HCEC 1CT (cell line): ENCODE data around the gene SCAPER.
"Not testable (repeated sequence)": the region's sequence is repeated elsewhere in the genome, so short reads cannot be mapped to it uniquely, and the experiment has no call there.

Experiments used
- DNase-seq: peaks from one replicate; pipeline ENCODE4 v3.0.0-alpha.2; 2017

SCAPER gene

GRCh38 chr15:76553564-76553963 is 351.6 kb downstream of the SCAPER start:
- DNase-seq = no peak

DNA sequence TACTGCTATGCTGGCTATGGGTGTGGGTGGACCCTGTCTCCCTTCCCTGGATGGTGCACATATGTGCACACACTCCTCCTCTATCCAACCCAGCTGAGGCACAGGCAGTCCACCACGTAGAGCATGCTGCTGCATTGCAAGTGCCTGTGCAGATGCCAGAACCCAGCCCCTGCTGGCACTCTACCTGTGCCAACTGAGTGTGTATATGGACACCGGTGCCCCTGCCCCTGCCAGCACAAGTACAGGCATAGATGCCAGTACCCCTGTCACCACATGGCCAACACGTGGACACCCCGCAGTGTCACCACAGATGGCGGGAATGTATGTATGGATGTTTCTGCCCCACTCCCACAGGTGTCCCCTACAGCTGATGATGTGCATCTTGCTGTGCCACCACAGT is 352.0 kb downstream of the SCAPER start:
- DNase-seq = no peak

GRCh38 chr15:76546805-76547204 is 358.3 kb downstream of the SCAPER start:
- DNase-seq = no peak

DNA sequence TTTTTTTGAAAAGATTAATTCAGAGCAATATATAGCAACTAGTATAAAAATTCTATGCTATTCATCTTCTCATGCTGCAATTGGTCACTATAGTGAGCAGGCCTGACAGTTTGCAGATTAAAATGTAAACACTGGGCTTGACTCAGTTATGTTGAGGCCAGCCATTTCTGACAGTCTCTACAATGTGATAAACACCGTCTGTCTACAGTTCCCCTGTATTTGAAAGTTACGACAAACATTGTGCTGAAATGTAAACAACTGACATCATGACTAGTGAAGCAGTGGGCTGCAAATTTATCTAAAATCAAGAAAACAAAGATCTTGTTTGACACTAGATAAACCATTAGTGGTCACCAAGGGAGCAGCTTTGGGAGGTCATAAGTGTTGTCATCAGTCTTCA is 371.1 kb downstream of the SCAPER start:
- DNase-seq = peak; percentile 32

GRCh38 chr15:76533060-76533820 is 371.9 kb downstream of the SCAPER start:
- DNase-seq = peak; percentile 67

- DNase-seq = no peak
These were observed 375.2 kb downstream of the SCAPER start for GRCh38 chr15:76529911-76530310.

DNA sequence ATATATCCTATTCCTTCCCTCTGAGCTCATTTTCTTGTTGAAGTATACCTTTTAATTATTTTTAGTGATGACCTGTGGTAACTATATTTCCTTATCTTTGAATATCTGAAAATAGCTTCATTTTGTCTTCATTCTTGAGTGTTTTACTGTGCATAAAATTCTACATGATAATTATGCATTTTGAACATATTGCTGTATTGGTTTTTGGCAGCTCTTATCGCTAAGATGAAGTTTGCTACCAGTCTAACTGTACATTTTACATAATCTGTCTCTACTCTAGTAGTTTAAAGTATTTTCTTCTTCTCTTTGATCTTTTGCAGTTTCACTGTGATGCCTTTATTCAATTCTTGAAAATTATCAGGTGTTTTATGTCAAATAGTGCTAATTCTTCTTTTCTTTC is 379.0 kb downstream of the SCAPER start:
- DNase-seq = no peak

- no peak for DNase-seq
These were observed 387.2 kb downstream of the SCAPER start for GRCh38 chr15:76517910-76518309.

DNA sequence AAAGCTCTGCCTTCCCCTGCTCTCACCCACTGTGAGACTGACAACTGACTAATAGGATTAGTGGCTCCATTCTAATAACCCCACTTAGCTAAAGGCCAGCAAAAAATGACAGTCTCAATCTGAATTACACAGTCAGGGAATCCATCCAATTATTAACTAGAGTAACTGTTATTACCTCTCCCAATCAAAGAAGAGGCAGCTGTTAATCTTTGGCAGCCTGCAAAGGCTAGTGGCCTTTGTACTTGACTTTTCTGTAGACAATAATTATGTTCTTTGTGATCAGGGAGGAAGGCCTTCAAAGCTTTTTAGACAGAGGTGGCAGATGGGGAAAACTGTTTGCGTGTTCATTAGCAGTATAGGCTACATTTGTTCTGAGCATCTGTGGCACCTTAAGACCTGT is 390.9 kb downstream of the SCAPER start:
- DNase-seq = no peak

- DNase-seq = peak; percentile 2
These were observed 392.2 kb downstream of the SCAPER start for GRCh38 chr15:76512971-76513370.

GRCh38 chr15:76510663-76511062 is 394.5 kb downstream of the SCAPER start:
- not testable (repeated sequence) for DNase-seq

GRCh38 chr15:76503804-76504203 is 401.3 kb downstream of the SCAPER start:
- no peak for DNase-seq

DNA sequence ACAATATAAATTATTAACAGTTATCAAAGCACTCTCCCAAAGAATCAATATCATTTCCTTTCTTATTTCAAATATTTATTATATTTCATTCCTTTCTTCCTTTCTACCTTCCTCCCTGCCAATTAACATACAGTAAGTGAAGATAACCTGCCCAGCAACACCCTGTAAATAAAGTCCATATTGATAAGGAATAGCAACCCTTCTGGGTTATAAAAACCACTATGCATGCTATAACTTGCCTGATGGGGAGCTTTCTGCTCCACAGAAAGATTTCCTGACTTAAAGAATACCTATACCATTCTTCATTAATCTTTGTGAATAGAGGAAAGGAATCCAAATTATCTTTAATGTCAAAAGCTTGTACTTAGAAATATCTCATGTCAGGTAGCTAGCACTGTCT is 402.0 kb downstream of the SCAPER start:
- DNase-seq = no peak

DNA sequence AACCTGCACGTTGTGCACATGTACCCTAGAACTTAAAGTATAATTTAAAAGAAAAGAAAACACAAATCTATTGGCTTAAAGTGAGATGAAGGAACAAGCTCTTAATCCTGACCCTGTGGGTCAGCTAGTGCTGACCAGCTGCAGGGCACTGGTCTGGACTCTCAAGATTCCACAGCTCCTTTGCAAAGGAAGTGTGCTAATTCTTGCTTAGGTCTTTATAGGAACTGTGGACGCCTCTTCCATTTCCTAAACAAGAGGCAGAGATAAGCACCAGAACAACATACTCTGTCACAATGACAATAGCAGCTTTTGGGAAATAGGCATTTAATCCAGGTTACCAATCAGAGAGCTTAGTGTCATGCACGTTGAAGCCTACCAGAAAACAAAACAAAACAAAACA is 402.5 kb downstream of the SCAPER start:
- DNase-seq = no peak

- not testable (repeated sequence) for DNase-seq
These were observed 403.0 kb downstream of the SCAPER start for GRCh38 chr15:76502185-76502584.

- DNase-seq = peak; percentile 2
These were observed 403.4 kb downstream of the SCAPER start for GRCh38 chr15:76501726-76502125.

DNA sequence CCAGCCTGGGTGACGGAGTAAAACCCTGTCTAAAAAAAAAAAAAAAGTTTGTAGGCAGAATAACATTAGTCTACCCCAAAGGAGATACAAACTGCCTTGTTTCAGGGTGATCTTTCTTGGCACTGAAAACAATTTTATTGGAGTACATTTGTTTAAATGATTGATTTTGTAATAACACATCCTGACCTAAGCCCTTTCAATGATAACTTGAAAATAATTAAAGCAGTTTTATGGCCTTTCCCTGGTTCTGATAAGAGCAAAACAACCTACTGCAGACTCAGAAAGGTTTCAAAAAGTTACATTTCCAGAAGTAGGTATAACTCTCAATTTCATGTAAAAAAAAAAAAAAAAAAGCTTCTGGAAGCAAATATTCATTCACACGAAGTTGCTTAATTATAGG is 404.1 kb downstream of the SCAPER start:
- DNase-seq = no peak

- no peak for DNase-seq
These were observed 409.7 kb downstream of the SCAPER start for GRCh38 chr15:76495487-76495886.

- no peak for DNase-seq
These were observed 412.6 kb downstream of the SCAPER start for GRCh38 chr15:76492538-76492937.

DNA sequence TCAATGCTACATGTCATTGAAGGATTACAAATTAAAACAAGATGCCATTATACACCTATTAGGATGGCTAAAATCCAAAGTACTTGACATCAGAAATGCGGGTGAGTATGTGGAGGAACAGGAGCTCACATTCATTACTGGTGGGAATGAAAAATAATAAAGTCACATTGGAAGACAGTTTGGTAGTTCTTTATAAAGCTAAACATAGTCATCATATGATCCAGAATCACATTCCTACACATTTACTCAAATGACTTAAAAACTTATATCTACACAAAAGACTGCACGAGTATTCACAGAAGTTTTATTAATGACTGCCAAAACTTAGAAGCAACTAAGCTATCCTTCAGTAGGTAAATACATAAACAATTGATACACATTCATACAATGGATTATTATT is 421.4 kb downstream of the SCAPER start:
- DNase-seq = no peak

- DNase-seq = no peak
These were observed 422.1 kb downstream of the SCAPER start for GRCh38 chr15:76483018-76483417.

- no peak for DNase-seq
These were observed 424.9 kb downstream of the SCAPER start for GRCh38 chr15:76480267-76480666.

DNA sequence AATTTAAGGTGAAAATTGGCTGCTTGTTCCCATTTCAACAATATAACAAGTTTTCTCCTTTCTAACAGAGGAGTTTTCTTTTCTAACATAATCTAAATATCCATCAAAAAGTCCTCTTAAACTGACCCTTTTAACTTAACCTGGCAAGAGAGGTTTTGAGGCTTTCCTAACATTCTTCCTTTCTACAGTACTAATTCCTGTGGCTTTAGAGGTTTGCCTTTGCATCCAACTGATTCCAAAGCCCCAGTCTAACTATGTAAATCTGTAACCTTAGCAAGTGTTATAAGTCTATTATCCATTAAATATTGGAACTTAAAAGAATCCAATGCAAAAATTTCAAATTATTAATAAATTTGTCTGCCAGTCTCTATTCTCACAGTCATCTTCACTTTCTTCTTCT is 434.4 kb downstream of the SCAPER start:
- peak; percentile 7 for DNase-seq

DNA sequence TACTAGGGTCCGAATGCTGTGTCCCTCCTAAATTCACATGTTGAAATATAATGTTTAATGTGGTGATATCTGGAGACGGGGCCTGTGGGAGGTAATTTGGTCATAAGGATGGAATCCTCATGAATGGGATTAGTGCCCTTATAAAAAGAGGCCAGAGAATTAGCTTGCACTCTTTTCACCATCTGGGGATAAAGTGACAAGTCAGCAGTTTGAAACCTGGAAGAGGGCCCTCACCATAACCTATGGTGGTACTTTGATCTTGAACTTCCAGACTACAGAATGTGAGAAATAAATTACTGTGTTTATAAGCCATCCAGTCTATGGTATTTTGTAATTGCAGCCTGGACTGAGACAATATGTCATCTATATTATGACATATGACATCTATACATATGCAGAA is 436.4 kb downstream of the SCAPER start:
- DNase-seq = no peak

DNA sequence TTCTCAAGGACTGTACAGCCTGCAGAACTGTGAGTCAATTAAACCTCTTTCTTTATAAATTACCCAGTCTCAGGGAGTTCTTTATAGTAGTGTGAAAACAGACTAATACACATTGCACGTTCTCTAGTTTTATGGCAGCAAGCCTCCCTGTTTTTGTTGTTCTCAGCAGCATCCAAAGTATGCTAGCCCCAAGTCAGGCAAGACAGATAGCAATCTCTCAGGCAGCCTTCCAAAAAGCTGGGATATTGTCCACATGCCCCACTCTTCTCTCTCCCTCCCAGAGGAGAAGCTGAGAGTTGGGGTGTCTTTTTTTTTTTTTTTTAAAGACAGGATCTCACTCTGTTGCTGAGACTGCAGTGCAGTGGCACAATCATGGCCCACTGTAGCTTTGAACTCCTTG is 438.0 kb downstream of the SCAPER start:
- DNase-seq = no peak
